GM21825 (cell line): ENCODE data around the gene FBXO10.
"Not testable (repeated sequence)": the region's sequence is repeated elsewhere in the genome, so short reads cannot be mapped to it uniquely, and the experiment has no call there.

ENCODE experiments used
- ATAC-seq: cut with Tn5 transposase; IDR thresholded peaks from one replicate; pipeline ENCODE4 v1.9.1; 2021; ENCODE audit warnings: mild to moderate bottlenecking, moderate library complexity; ENCODE audit not compliant: unreplicated experiment

FBXO10 gene

GRCh38 chr9:37575921-37576721 lies at the start of gene FBXO10:
FBXO10 (minus strand) TSS chr9:37576380; CDS start chr9:37541768, 34,612 bp downstream.
- peak; percentile 80 for ATAC-seq

GRCh38 chr9:37625758-37626147 lies 49.6 kb upstream of the FBXO10 start:
- no peak for ATAC-seq

GRCh38 chr9:37625036-37625757 lies 49.0 kb upstream of the FBXO10 start:
- no peak for ATAC-seq

- ATAC-seq, result no peak
These were observed 47.9 kb upstream of the FBXO10 start for GRCh38 chr9:37624073-37624472.

GRCh38 chr9:37623267-37623666 lies 47.1 kb upstream of the FBXO10 start:
- ATAC-seq, result no peak

- no peak for ATAC-seq
These were observed 46.3 kb upstream of the FBXO10 start for GRCh38 chr9:37622462-37622861.

GRCh38 chr9:37621273-37622121 lies 45.3 kb upstream of the FBXO10 start:
- ATAC-seq, result no peak

- no peak for ATAC-seq
These were observed 44.2 kb upstream of the FBXO10 start for GRCh38 chr9:37620396-37620795.

- ATAC-seq, result no peak
These were observed 43.6 kb upstream of the FBXO10 start for GRCh38 chr9:37619806-37620205.

- no peak for ATAC-seq
These were observed 42.6 kb upstream of the FBXO10 start for GRCh38 chr9:37618817-37619216.

- ATAC-seq, result no peak
These were observed 41.7 kb upstream of the FBXO10 start for GRCh38 chr9:37617832-37618231.

GRCh38 chr9:37617161-37617560 lies 41.0 kb upstream of the FBXO10 start:
- no peak for ATAC-seq

- no peak for ATAC-seq
These were observed 35.8 kb upstream of the FBXO10 start for GRCh38 chr9:37611961-37612360.

- no peak for ATAC-seq
These were observed 34.8 kb upstream of the FBXO10 start for GRCh38 chr9:37611014-37611413.

- no peak for ATAC-seq
These were observed 33.7 kb upstream of the FBXO10 start for GRCh38 chr9:37609735-37610397.

GRCh38 chr9:37608250-37608649 lies 32.1 kb upstream of the FBXO10 start:
- ATAC-seq, result no peak

- no peak for ATAC-seq
These were observed 28.1 kb upstream of the FBXO10 start for GRCh38 chr9:37604296-37604695.

- no peak for ATAC-seq
These were observed 26.6 kb upstream of the FBXO10 start for GRCh38 chr9:37602817-37603216.

- ATAC-seq, result not testable (repeated sequence)
These were observed 25.9 kb upstream of the FBXO10 start for GRCh38 chr9:37602061-37602460.

GRCh38 chr9:37596504-37596903 lies 20.3 kb upstream of the FBXO10 start:
- no peak for ATAC-seq
